GM19324 (cell line): ENCODE measurements around the gene SHC2.

ENCODE experiments used
- ATAC-seq: cut with Tn5 transposase; IDR thresholded peaks from one replicate; pipeline ENCODE4 v1.9.1; 2021; ENCODE audit warnings: mild to moderate bottlenecking, moderate library complexity; ENCODE audit not compliant: unreplicated experiment, low FRiP score

Gene SHC2

DNA sequence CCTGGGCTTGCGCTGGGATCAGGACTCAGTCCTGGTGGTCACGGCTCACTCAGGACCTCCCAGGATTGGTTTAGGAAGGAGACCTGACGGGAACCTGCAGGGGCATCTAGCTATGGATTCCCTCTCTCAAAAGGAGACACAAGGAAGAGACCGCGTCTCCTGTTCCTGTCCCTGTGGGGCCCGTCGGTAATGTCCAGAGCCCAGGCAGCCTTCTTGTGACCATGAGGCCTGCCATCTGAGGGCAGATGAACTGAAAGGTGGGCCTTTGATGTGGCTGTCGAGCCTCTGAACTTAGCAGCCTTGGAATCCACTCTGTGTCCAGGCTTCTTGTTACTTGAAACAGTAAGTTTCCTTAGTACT lies 84.7 kb downstream of the SHC2 start:
- ATAC-seq, result no peak

DNA sequence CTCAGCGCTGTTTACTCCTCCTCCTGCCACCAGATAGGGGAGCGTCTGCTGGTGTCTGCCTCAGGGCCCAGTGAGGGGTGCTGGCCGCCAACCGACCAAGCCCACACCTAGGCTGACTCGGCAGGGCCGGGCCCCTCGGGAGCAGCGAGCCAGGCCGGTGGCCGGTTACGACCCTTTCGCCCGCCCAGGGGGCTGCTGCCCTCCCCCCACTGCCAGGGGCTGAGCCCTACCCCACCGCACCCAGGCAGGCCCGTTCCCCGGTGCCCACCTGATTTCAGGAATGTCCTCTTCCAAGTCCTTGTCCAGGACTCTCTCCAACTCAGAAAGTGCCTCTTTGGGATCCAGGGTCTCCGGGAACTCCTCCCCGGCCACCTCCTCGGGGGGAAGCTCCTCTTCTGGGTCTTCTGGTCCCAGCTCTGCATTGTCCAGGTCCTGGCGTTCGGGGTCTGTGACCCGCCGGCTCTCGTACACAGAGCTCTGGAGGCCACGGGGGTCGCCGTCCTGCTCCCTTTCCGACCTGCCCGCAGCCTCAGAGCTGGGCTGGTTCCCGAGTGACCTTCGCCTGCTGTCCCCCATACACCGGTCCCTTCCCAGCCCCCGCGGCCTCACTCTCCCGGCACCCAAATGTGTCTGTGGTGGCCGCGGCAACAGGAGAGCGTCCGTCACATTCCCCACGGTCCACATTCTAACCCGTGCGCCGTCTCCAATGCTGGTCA lies 85.3 kb downstream of the SHC2 start:
- ATAC-seq, result no peak

DNA sequence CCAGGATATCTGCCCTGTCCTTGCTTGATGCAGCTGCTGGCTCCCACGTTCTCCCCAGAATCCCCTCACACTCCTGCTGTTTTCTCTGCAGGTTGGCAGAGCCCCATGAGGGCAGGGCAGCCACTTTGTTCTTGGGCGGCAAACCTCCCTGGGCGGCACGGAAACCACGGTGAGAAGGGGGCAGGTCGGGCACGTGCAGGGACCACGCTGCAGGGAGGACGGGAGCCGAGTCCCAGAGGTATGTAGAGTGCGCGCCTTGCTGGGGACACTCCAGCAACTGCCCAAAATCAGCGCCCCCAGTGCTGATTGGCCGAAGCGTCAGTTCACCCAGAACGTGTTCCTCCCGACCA lies 86.0 kb downstream of the SHC2 start:
- no peak for ATAC-seq

DNA sequence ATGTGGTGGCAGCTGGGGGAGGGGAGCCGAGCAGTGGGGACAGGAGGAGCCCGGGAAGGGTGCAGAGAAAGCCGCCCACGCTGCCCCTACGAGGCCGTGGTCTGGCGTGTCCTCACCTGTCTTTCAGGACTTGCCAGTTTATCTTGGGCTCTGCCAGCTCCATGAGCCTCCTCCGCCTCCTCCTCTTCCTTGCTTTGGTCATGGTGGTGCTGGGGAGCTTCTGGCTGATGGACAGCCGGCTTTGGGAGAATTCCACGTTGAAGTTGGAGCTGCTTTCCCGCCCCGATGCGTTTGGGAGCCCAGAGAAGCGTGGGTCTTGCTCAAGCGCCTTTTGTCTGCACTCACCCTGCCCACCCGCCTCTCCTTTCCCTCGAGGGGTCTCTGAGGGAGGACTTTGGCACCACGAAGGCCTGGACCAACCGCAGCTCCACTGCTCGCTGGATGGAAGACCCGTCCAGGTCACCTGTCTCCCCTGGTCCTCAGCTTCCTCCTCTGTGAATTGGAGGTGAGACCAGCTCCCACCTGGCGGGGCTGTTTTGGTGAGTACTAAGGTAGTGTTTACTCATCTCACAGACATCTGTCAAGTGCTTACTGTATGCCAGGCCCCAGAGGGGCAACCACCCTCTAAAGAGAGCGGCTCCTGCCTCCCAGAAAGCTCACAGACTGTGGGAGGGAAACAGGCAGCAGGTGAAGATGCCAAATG lies 86.5 kb downstream of the SHC2 start:
- no peak for ATAC-seq

DNA sequence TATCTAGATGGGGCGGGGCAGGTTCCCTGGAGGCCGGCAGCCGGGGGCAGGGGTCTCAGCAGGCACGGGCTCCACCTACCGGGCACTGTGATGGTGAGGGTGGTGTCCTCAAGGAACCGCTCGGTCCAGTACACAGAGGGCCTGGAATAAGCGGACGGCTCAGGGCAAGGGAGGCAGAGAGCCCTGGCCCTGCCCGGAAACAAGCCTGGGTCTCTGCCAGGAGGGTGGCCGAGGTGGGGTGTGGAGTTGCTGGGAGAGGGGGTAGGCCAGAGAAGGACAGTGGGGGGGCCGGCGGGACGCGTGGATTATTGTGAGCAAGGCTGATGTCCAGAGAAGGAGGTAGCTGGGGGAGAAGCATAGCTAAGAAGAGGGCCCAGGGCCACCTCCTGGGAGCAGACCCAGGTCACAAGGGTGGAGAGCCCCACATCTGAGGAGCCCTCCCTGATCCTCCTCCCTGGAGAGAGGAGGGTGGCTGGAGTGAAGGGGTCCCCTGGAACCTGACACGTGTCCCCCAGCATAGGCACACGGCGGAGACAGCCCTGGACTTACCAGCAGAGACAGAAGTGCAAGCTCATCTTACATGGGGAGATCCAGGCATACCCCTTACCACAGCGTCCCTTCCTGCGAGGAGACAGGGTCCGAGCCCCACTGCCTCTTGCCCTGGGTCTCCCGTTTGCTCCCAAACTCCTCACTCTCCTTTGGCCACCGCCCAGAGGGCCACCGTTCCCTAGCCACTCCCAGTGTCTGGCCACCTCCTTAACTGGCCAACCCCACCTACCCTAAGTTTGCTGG lies 87.2 kb downstream of the SHC2 start:
- no peak for ATAC-seq

DNA sequence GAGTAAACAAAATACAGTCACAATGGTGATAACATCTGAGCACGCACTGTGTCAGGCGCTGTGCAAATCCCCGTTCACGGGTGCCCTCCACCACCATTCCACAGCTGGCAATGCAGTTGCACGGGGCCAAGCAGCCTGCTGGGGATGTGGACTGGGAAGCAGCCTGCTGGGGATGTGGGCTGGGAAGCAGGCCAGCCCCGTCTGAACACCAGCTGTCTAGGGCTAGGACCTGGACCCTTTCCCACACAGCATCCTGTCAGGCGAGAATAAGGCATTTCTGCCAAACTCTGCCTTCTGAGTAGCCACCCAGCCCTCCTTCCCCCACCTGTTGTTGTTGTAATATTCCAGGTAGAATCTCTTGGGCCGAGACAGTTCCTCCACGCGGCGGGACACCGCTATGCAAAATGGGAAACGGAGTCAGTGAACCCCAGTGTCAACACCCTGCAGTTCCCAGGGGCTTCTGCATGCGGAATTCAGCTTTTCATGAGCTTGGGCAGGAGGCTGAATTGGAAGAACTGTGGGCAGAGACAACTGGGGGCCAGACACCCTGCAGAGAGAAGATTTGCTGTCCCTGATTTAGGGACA lies 88.4 kb downstream of the SHC2 start:
- ATAC-seq, result no peak

DNA sequence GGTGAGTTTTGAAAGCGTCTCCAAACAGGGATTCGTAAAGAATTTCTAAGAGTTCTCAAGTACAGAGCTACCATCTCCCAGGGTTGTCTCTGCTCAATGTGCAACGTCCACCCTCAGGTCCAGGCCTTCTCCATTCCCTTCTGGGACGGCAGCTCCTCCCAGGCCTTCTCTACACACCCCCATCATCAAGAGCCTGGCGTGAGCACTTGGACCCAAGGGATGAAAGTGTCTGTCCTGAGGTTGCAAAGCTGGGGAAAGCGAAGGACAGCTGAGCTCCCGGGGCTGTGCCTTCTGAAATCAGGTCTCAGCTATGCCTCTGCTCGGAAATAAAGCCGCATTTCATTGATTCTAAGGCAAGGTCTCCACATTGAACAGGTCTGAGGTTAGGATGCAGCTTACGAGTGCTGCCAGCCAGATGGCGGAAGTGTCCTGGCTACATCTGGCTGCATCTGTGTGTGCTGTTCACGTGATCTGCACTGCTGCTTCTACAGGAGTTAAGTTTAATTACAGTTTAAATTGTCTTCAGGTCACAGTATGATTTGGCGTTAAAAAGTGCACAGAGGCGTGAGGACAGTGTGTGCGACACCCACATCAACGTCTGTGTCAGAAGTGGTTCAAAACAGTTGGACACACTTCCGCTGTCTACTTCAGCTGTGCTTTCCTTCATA lies 89.2 kb downstream of the SHC2 start:
- no peak for ATAC-seq

DNA sequence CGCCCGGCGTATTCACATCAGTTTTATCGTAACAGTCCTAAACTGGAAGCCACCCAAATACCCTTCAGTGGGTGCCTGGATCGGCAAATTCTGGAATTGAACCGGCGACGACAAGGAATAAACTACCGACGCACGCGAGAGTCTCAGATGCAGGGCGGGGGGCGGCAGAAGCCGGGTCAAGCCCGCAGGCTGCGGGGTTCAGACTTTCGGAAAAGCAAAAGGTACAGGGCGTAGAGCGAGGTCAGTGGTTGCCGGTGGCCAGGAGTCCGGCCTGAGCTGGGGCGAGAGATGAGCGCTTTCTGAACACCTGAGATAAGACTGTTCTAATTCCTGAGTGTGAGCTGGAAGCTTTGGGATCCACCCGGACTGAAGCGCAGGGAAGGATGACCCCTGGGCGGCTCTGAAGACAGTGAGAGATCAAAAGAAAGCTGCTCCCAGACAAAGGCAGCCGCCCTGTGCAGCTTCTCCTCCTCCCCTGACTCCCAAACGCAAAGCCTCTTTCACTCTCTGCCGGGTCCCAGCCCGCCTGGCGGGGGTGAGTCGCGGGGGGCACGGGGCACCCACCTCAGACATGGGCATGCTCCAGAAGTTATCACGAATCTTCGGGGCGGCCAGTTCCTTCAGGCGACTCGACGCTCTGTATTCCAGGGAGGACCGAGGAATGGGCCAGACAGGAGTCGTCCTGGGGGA lies 90.0 kb downstream of the SHC2 start:
- no peak for ATAC-seq

DNA sequence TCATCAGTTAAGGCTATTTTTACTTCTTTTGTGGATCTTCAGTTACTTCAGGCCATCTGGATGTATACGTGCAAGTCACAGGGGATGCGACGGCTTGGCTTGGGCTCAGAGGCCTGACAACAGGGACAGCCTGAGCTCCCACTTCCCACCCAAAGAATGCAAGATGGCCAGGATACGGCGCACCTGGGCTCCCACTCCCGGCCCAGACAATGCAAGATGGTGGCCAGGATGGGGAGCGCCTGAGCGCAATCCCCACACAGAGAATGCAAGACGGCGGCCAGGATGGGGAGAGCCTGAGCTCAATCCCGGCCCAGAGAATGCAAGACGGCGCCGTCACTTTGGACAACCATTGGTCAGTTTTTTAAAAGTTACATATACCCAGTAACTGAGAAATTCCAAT lies 91.0 kb downstream of the SHC2 start:
- no peak for ATAC-seq

DNA sequence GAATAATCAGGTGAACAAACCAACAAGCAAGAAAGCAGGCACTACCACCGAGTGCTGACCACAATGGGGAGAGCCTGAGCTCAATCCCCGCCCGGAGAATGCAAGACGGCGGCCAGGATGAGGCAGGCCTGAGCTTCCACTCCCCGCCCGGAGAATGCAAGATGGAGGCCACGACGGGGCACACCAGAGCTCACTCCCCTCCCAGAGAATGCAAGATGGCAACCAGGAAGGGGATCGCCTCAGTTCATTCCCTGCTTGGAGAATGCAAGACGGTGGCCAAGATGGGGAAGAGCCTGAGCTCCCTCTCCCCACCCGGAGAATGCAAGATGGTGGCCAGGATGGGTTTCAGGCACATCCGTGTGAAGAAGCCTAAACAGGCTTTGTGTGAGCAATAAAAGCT lies 91.6 kb downstream of the SHC2 start:
- no peak for ATAC-seq

DNA sequence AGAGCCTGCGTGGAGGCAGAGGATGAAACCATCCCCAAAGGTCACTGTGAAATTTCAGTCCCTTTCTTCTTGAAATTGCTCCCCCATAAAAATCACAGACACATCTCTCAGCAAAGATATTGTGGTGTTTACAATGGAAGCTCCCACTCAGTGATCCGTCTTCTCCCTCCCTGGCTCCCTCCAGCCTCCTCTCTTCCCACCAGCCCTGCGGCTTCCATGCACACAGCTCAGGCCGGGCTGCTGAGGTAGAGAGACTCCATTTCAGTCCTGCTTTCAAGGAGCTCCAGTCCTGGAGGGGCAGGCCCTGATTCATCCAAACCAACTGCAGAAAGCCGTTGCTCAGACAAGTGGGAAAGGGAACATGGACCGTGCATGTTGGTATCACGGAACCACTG lies 92.2 kb downstream of the SHC2 start:
- ATAC-seq, result no peak

DNA sequence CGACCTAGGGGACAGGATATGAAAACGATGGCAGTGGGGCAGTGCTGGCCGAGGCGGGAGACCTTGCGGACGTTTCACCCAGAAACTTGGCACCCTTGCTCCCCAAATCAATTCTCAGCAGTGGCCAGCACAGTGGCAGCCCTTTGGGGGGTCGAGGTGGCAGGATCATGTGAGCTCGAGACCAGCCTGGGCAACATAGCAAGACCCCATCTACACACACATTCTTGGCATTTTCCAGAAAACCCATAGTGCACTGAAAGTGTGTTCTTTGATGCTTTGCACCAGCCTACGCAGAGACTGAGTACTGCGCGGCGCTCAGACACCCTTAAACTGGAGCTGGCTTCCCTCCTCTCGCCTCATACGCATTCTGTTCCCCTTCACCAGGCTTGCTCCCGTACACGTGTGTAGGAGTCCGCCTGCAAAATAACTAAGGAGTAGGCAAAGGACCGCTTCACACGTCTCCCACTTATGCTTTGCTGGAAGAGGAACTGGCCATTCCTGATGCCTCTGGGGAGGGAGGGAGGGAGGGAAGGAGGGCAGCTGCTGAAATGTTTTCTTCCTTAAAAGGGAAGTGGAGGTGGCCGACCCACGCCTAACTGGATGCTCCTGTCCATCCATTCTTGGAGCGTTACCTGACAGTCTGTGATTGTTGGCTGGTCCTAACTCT lies 92.7 kb downstream of the SHC2 start:
- no peak for ATAC-seq

DNA sequence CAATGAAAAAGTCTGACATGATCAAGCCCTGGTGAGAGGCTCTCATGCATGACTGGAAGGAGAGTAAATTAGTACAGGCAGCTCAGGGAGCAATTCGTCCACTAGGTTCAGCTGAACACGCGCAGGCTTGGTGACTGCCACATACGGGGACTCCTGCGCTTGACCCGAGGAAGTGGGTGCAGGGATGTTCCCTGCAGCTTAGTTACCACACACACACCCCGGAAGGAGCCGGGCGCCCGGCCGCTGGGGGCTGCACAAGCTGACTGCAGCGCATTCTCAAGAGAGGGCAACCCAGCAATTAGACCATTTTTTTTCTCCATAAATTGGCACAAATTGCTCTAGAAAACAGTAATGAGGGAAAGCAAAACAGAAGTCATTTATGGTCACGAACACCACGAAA lies 93.3 kb downstream of the SHC2 start:
- no peak for ATAC-seq

DNA sequence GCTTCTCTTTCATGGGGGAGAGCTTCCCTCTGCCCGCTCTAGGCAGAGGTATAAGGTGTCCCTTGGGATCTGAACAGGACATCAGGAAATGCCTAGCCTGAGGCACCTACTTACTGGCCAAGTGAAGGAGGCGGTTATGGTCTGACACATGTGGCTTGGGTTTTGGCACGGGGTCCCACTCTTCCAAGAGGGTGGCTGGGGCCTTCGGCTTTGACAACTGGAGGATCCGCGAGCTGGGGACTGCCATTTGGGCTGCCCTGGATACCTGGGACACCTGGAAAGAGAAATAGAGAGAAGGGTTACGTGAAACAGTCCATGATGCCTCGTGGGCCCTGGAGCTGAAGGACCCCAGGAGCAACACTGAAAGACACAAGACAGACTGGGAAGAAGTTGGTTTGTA lies 93.9 kb downstream of the SHC2 start:
- ATAC-seq, result no peak
